ENCODE measurements around the gene ARHGEF11. TPM values are rescaled to one million over a fixed set of nuclear protein-coding genes. Genes with fewer than 3 reads are reported as not detected.

The ARHGEF11 gene
- total RNA-seq, 1 experiment from 2014 or later = 55.5 TPM

- intact Hi-C loops (cut with micrococcal nuclease; ENCODE audit: unreplicated experiment) (loop anchor here (10.0 kb wide), 2 partner anchors 73 to 103 kb away; no protein-coding TSS in a partner anchor), in situ Hi-C loops (cut with HindIII; ENCODE audit: low pct_unique_long_range_greater_than_20kb, low sequenced_read_pairs) (no loop called here)
- Histone ChIP-seq H3K27me3 (ENCODE audit: control insufficient read depth, insufficient read depth, low read length) (peaks cover 7% of the 10 kb centered on the region; the same call in 1 of the 2 replicates), H3K36me3 (ENCODE audit: control insufficient read depth, insufficient read depth, low read length) (no peaks in the 10 kb centered on the region), H3K4me1 (ENCODE audit: control insufficient read depth, insufficient read depth, low read length) (no peaks in the 10 kb centered on the region), H3K4me3 (ENCODE audit: low read depth in 2 of 2, low read length in 2 of 2) (no peak overlapping the region), H3K9me3 (ENCODE audit: control insufficient read depth, insufficient read depth, low read depth, low read length) (no peaks in the 10 kb centered on the region), H3K27ac (ENCODE audit: low read length) (no peak overlapping the region)
- ChIA-PET POLR2A (no interaction called here), CTCF (interaction anchor here (1.1 kb wide), 1 partner anchor 13 kb away, joined by 3 read pairs; no protein-coding TSS in a partner anchor)
- BruUV-seq (replicated peaks) = no TSS peak
- DNase-seq (ENCODE audit: low read depth, low spot score) (no peak), ATAC-seq (no peak)
- no peak for TF ChIP-seq TCF7L2 (IDR thresholded peaks at IDR 0.05; ENCODE audit: low read depth, low read length)
- no peak for TF ChIP-seq CTCF (IDR thresholded peaks at IDR 0.05)
- no peak for TF ChIP-seq REST (IDR thresholded peaks at IDR 0.05; ENCODE audit: insufficient read depth in 1 of 2, low read depth in 2 of 2, low read length in 1 of 2)
- no peak for TF ChIP-seq POLR2AphosphoS5 (IDR thresholded peaks at IDR 0.05; ENCODE audit: low read depth, low read length)
- no peak for TF ChIP-seq SIN3A (IDR thresholded peaks at IDR 0.05; ENCODE audit: borderline replicate concordance, insufficient read depth, low read depth, low read length)
Measured at GRCh38 chr1:157077394-157077793, 31.9 kb upstream of the ARHGEF11 start.

- no TSS peak for BruUV-seq (replicated peaks)
- ChIA-PET CTCF (interaction anchor here (0.8 to 1.1 kb wide), 9 partner anchors 11 to 146 kb away, joined by 3 to 10 read pairs (median 4); no protein-coding TSS in a partner anchor), POLR2A (interaction anchor here (0.6 kb wide), 2 partner anchors 107 to 124 kb away, joined by 3 to 6 read pairs; no protein-coding TSS in a partner anchor)
- in situ Hi-C loops (cut with HindIII; ENCODE audit: low pct_unique_long_range_greater_than_20kb, low sequenced_read_pairs) (no loop called here), intact Hi-C loops (cut with micrococcal nuclease; ENCODE audit: unreplicated experiment) (loop anchor here (10.0 kb wide), 2 partner anchors 69 to 99 kb away; no protein-coding TSS in a partner anchor)
- Histone ChIP-seq H3K27me3 (ENCODE audit: control insufficient read depth, insufficient read depth, low read length) (peaks cover 7% of the 10 kb centered on the region; the same call in 1 of the 2 replicates), H3K27ac (ENCODE audit: low read length) (no peak overlapping the region), H3K4me3 (ENCODE audit: low read depth in 2 of 2, low read length in 2 of 2) (peak overlapping the region; percentile 7 to 37; a peak in 1 of 4 replicates), H3K36me3 (ENCODE audit: control insufficient read depth, insufficient read depth, low read length) (no peaks in the 10 kb centered on the region), H3K4me1 (ENCODE audit: control insufficient read depth, insufficient read depth, low read length) (no peaks in the 10 kb centered on the region), H3K9me3 (ENCODE audit: control insufficient read depth, insufficient read depth, low read depth, low read length) (no peaks in the 10 kb centered on the region)
- DNase-seq (ENCODE audit: low read depth, low spot score) (no peak), ATAC-seq (peak; percentile 86)
- TF ChIP-seq CTCF (IDR thresholded peaks at IDR 0.05) (peak; percentile 77), POLR2AphosphoS5 (IDR thresholded peaks at IDR 0.05; ENCODE audit: low read depth, low read length) (no peak)
Measured at GRCh38 chr1:157073944-157074685, 28.6 kb upstream of the ARHGEF11 start.
